Occipital lobe (tissue), 2 donors: Measurements from ENCODE around the gene CHD5. TPM values are rescaled to one million over a fixed set of nuclear protein-coding genes. Genes with fewer than 3 reads are reported as not detected.

ENCODE experiments used
- DNase-seq: peaks from one replicate; lab custom pipeline; 2025; lab: John Stamatoyannopoulos, UW
- total RNA-seq: library from RNA; depleted of rRNA; stranded (reverse); fragments of >200 nt; gene quantifications from one replicate; pipeline ENCODE4 v1.2.3, GENCODE V29; 2014

Gene CHD5
- total RNA-seq, 1 donor from 2014 or later: 40.9 TPM

DNA sequence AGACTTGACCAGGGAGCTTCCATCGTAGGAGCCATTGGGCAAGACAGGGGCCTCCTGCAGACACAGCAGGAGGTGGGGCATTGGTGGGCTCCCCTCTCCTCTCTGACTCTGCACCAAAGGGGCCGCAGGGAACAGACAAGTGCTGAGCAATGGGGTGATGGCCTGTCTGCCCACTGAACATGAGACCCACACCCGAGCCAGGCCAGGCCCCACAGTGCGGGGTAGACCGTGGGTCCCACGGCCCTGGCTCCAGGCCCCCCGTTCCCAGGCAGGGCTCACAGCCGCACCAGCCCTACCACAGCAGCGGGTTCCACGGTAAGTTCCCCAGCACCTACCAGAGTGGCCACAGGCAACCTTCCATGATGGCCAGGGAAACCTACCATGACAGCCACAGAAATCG is 45.9 kb downstream of the CHD5 start:
- DNase-seq: no peak

DNA sequence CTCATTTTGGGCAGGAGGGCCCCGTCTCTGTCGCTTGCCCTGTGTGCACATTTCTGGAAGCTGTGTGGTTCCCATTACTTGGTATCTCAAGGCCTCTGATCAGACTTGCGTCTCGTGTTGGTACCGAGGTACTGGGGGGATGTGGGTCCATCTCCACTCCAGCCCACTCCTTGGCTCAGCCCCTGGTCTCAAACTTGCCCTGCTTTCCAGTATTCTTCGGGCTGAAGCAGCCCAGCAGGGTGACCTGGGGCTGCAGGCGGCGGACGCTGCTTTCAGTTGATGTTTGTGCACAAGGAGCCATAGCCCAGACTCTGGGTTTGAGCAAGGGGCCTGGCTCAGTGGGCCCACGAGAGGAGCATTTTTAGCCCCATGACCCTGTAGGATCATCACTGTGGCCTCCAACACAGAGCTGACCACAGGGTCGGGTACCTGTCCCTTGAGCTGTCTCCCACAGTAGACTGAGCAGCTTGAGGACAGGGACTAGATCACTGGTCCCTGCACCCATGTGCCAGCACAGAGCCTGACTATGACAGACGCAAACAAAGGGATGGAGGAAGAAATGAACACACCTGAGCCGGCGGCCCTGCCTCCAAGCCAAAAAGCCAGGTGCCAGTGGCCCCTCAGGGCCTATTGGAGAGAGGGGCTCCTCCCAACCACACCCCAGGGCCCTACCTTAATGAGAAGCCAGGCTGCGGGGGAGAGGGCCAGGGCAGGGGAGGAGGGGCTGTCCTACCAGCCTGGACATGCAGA is 46.8 kb downstream of the CHD5 start:
- no peak for DNase-seq

- no peak for DNase-seq
These were observed 48.6 kb downstream of the CHD5 start for GRCh38 chr1:6131561-6131960.

DNA sequence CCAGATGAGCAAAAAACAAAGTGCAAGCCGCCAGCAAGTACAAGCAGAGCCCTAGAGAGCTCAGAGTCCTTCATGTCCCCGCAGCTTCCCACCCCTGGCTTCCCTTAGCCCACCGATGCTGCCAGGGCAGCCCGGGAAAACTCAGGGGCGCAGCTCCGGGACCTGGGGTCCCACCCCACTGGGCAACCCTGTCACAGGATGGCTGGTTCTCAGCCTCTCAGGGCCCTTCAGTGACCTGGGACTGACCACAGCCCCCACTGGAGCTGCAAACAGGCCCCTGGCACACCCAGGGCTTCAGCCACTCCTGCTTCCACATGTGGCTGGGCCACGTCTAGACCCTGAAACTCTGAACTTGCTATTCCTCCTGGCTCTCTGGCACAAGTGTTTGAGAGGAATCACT is 49.5 kb downstream of the CHD5 start:
- DNase-seq: no peak

DNA sequence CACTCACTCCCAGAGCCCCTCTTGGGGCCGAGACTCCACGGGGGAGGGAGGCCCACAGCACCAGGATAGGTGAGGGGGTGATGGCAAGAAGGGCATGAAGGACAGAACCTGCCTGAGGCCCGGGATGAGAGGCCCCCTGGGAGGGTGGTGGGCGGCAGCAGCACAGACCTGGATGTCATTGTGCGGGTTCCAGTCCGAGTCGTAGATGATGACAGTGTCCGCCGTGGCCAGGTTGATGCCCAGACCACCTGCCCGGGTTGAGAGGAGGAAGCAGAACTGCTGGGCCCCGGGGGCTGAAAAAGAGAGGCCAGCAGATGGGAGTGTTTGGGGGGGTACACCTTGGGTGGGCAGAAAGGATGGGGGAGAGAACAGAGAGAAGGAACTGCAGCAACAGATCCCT is 50.1 kb downstream of the CHD5 start:
- no peak for DNase-seq

GRCh38 chr1:6129313-6129712 is 50.8 kb downstream of the CHD5 start:
- no peak for DNase-seq

DNA sequence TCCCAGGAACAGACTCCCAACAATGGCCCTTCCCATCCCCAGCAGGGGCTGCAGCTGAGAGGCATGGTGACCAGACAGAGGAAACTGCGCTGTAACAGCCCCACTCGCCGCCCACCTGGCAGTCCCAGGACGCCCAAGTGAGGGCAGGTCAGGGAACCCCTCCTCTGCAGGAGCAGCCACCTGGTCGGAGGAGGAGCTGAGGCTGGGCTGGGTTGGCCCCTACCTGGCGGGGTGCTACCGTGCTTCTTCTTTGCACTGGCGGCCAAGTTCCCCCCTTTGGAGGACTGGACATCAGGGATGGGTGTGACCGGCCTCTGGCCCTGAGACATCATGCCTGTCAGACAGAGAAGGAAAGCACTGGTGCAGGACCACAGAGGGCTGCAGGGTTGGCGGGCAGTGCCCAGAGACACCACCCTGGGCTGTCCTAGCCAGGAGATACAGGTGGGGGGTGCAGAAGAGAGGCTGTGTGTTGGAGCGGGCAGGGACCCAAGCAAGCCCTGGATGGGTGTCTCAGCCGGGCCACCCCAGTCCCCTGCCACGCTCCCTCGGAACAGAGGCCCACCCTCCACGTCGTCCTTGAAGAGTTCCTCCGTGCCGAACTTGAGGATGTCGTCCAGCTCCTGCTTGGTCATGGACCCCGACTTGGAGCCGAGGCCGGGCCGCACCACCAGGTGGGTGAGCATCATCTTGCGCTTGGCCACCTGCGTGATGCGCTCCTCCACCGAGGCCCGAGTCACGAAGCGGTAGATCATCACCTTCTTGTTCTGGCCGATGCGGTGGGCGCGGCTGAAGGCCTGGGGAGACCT is 51.6 kb downstream of the CHD5 start:
- DNase-seq: no peak

GRCh38 chr1:6127587-6128163 is 52.4 kb downstream of the CHD5 start:
- peak; percentile 40 for DNase-seq

- DNase-seq: no peak
These were observed 53.5 kb downstream of the CHD5 start for GRCh38 chr1:6126521-6127067.

GRCh38 chr1:6126028-6126427 is 54.1 kb downstream of the CHD5 start:
- no peak for DNase-seq

DNA sequence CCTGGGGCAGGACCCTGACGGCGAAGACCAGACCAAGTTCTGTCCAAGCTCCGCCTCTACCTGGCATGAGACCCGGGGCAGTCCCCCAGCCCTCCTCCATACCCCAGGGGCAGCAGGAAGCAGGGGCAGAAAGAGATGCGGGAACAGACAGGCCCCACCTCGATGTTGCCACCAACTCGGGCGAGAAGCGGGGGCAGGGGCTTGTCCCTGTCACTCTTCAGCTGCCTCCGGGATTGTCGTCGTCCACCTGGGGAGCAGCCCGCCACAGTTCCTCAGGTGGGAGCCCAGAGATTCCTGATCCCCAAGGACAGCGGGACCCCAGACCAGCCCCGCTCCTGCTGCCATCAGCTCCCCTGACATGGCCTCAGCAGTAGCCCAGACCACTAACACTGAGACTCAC is 54.8 kb downstream of the CHD5 start:
- no peak for DNase-seq

- no peak for DNase-seq
These were observed 55.3 kb downstream of the CHD5 start for GRCh38 chr1:6124746-6125365.

DNA sequence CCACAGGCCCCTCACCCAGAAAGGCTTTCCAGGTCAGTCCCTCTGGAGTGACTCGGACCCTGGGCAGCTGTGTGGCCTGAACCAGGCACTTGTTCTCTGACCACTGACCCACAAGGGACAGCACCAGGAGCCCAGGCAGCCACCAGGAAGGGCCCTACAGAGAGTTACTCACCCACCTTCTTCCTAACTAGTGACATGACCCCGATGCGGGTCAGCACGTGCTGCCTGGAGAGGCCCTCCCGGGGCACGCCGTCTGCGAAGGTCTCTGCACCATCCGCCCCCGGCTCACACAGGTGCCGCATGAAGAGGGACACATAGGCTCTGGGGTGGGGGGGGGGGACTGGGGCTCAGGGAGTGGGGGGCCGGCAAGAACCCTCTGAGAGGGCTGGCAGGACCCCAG is 55.8 kb downstream of the CHD5 start:
- no peak for DNase-seq

GRCh38 chr1:6123816-6124215 is 56.3 kb downstream of the CHD5 start:
- no peak for DNase-seq

GRCh38 chr1:6123083-6123482 is 57.0 kb downstream of the CHD5 start:
- DNase-seq: no peak

DNA sequence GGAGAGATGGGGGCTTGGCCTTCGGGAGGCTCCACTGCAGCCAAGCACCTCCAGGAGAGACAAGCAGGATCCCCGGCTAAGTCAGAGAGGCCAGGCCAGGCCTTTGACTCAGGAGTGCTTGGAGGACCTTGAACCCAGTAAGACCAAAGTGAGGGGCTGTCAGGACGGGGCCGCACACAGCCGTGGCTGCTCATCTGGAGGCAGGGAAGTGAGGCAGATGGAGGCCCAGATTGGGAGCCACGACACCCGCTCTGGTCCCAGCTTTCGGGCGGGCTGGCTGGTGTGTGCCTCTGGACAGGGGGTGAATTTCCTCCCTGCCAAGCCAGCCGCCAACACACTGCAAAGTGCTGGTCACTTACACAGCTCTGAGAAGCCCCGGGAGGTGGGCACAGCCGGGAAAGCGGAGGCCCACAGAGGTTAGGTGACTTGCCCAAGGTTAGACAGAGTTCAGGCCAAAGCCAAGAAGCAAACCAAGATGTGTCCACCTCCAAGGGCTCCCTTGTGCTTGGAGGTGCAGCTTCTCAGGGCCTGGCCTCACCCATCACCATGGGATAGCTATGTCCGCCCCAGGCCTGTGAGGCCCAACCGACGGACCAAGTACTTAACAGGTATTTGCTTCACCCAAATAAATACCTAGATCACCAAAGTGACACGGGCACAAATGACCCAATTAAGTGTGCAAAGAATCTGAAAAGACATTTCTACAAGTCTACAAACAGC is 58.3 kb downstream of the CHD5 start:
- DNase-seq: no peak

- DNase-seq: no peak
These were observed 59.1 kb downstream of the CHD5 start for GRCh38 chr1:6121021-6121421.

- no peak for DNase-seq
These were observed 61.7 kb downstream of the CHD5 start for GRCh38 chr1:6118415-6118814.

- DNase-seq: no peak
These were observed 62.5 kb downstream of the CHD5 start for GRCh38 chr1:6117624-6118023.

DNA sequence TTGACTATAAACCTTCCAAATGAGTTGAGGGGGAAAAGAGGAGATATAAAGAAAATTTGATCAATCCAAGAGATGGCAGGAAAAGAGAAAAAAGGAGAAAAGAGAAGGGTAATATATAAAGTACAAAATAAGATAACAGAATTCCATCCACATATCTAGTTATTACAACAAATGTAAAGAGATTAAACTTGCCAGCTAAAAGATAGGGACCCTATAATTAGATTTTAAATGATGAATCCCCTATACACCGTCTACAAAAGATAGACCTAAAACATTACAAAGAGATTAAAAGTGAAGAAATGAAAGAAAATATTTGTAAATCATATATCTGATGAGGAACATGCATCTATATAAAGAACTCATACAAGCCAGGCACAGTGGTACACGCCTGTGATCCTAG is 63.1 kb downstream of the CHD5 start:
- no peak for DNase-seq

DNA sequence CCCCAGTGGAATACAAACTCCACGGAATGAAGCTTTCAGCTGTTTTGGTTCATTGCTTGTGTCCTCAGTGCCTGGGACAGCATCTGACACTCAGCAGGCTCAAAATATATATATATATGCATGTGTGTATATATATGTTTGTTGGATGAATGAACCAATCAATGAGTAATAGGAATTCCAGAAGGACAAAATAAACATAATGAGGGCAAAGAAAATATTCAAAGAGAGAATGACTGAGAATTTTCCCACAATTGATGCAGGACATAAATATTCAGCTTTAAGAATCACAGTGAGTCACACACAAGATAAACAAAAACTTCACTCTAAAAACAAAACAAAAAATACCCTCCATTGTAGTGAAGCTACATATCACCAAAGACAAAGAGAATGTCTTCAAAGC is 64.0 kb downstream of the CHD5 start:
- DNase-seq: no peak
